Activated CD4-positive, alpha-beta T cell treated with anti-CD3 and anti-CD28 coated beads, Interleukin-2, amount 50 U/mL, for 1 hour (primary cell): ENCODE results near the gene MRPL36.

Source experiments
- DNase-seq: peaks from one replicate; pipeline ENCODE4 v3.0.0-alpha.2; 2020

Gene MRPL36

DNA sequence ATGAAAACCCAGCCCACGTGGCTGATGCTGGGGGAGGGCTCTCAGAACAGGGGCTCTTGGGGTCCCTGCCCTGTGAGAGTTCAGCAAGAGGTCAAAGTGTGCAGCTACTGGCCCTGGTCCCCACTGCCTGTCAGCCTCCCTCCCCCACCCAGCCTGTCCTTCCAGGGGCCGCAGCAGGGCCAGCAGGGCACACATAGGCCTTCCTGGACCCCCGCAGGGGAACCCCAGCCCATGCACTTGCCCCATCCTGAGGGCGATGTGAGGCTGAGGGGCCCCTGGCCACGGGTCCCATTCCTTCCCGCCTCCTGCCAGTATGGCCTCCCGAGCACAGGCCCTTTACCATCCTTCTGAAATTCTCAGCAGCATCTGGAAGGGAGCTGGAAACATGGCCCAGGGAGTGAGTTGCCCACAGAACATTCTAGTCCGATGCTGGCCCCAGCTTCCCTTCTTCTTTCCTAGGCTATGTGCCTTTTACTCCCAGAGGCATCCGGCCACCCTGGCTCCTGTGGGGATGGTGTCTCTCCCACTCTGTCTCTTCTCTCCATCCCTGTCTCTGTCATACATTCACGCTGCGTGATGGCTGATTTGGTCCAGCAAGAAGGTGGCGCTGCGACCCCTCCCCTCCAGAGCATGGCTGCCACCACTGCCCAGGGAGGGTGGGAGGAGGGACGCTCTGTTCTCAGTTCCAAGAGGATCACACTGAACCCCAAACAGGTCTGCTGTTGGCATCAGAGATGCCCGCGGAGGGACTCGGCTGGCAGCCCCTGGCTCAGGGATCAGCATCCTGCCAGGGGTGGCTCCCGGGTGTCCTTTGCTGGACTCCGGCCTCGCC, 19.6 kb downstream of the MRPL36 start:
- no peak for DNase-seq

DNA sequence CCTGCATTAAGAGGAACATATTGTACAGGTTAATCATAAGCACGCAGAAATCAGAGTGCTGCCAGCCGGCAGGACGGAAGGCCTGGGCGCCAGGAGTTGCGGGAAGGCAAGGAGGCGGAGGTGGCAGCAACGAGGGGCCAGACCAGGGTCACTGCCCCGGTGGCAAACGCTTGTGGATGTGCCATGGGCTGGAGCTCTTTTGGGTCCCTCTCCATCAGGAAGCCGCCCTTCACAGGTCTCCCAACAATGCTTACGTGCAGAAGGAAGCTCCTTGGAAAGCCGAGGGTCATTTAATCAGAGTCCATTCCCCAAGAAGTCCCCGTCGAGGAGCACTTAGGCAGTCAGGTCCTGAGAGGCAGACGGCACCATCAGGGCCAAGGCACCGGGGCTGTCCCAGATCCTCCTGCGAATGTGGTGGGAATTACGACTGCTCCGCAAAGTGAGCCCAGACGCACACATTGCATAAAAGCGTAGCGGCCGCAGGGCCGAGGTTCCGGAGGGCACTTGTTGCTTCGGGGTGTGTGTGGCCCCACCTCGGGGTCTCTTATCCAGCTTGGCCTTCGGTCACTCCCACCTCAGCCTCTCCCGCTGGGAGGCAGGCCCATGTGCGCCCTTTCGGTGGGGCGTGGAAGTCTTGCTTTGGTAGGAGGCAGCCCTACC, 20.5 kb downstream of the MRPL36 start:
- DNase-seq, result no peak

- DNase-seq, result no peak
Measured at GRCh38 chr5:1778138-1779020, 21.3 kb downstream of the MRPL36 start.

DNA sequence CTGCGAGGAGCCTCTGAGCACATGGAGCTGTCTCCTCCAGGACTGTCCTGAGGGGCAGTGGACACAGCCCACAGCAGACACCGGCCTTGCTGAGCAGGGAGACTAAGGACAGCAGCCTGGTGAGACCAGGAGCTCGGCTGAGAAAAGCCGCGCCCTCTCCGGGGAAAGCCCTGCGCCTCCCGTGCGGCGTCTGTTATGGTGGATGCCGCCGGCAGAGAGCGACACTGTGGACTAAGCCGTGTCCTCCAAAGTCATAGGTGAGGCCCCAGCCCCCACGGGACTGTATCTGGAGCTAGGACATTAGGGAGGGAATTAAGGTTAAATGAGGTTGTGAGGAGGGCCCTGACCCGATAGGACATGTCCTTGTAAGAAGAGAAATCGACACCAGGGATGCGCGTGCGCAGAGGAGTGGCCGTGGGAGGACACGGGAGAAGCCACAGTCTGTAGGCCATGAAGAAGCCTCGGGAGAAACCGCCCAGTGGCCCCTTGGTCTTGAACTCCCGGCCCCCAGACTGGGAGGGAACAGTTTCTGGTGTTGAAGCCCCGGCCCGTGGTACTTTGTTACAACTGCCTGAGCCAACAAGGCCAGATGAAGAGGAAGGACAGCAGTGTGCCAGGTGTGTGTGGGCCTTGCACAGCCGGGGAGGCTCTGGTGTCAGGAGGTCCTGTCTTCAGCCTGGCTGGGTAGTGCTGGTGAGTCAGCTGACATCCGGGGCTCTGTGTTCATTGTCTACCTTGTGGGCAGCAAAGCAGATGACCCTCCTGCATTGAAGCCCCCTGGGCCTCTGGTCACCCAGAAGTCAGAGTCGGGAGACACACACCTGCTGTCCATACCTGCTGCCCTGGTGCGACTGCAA, 22.1 kb downstream of the MRPL36 start:
- no peak for DNase-seq

GRCh38 chr5:1776831-1777230, 22.8 kb downstream of the MRPL36 start:
- no peak for DNase-seq

DNA sequence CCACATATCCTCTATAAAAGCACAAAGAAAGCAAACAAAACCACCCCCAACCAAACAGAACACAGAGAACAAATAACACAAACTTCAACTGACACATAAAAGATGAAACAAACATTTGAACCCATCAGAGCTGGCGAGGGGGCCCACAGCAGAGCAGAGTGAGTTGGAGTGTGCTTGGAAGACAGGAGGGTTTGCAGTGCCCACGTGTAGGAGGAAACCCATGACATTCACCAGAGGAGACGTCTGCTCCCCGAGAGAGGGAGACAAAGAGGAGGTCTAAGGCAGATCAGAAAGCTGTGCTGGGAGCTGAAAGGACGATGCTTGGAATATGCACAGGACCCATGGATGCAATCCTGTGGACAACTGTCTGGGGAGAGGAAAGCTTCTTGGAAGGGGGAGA, 27.0 kb downstream of the MRPL36 start:
- DNase-seq, result no peak

DNA sequence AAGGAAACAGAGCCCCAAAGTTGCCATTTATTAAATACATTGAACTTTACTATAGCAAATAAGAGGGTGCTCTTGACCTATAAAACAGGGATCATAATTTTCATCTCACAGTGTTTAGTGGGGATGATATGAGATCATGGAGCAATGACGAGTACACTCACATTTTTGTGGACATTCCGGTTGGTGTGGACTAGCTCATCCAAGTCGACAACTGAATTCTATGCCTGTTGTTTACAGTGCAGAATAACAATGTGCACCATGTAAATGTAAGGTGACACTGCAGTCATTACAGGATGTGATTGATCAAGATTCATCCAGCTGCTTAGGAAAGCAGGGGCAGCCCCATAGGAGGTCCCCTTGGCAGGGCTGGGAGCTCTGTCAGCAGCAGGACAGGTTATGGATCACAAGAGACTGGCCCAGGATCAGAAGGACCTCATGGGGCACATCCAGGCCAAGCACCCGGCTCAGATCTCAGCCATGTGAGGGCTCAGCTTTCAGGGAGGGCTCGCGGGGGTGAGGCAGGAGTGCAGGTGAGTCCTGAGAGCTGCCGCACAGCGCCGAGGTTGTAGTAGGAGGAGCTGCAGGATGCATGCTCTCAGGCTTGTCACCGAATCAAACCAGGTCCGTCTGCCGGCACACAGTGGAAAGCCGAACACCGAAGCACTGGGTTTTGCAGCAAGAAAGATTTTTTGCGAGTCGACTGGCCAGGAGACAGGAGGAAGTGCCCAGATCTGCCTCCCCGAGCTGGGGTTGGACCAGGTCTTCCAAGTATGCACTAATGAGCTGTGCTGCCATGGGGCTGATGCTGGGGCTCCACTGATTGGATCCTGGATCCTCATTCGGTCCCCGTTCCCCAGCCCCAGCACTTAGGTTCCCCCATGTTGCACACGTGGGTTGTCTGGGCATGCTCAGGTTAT, 28.2 kb downstream of the MRPL36 start:
- DNase-seq, result no peak

DNA sequence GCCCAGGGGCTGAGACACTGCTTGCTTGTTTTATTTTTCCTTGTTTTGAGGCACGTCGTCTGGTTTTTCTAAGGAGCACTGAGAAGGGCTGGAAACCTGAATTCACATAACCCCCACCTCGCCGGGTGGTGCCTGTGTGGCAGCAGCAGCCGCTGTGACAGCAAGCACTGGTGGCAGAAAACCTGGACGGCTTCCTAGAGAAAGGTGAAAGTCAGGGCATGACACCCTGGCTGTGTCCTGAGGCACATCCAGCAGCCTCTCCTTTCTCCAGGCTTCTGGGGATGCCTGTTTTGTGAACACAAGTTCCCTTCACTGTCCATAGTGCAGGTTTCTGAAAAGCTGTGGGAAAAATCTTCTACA, 29.2 kb downstream of the MRPL36 start:
- DNase-seq, result no peak

GRCh38 chr5:1769752-1770442, 29.7 kb downstream of the MRPL36 start:
- DNase-seq, result no peak

DNA sequence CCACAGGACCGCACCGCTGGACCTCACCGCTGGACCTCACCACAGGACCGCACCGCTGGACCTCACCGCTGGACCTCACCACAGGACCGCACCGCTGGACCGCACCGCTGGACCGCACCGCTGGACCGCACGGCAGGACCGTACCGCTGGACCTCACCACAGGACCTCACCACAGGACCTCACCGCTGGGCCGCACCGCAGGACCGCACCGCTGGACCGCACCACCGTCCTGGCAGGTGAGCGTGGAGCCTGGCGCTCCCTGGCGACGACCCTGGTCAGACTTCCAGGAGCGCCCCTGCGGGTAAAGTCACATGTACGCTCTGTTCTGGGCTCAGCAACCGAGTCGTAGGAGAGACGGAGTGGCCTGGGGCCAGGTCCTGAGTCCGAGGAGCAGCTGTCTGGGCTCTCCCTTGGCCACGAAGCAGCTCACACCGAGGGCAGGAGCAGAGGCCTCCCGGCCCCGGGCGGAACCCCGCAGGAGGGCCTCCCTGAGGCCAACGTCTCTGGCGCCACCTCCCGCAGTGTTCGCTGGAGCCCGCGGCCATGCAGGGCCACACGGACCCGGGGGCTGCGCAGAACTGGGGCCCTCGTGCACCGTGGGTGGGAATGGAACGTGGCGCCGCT, 30.5 kb downstream of the MRPL36 start:
- DNase-seq, result no peak

GRCh38 chr5:1768283-1769000, 31.2 kb downstream of the MRPL36 start:
- DNase-seq, result no peak

DNA sequence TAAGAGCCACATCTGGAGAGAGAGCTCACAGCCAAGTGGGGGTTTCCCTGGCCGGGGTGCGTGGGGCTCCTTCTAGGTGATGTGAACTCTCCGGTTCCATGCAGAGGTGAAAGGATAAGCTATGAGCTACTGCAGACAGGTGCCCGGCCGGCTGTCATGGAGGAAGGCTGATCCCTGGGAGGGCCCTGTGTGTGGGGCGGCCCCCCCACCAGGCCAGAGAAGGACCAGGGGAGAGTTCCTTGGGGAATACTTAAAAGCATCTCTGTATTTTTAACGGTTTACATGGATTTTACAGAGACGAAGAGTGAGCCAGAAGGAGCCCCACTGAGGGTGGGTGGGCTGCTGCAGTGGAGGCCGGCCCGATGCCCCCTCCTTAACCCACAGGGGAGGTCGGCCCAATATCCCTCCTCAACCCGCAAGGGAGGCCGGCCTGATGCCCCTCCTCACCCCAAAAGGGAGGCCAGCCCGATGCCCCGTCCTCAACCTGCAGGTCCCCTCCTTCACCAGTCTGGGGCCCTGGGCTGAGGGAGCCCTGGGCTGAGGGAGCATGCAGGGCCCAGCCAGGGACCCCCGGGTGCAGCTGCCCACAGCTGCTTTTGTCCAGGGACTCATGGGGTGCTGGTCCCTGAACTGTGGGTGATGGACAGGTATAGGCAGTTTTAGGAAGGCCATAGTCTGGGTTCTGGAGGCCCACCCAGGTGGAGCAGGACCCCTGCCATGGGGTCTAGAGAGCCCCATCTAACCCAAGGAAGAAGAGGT, 31.9 kb downstream of the MRPL36 start:
- DNase-seq, result no peak

DNA sequence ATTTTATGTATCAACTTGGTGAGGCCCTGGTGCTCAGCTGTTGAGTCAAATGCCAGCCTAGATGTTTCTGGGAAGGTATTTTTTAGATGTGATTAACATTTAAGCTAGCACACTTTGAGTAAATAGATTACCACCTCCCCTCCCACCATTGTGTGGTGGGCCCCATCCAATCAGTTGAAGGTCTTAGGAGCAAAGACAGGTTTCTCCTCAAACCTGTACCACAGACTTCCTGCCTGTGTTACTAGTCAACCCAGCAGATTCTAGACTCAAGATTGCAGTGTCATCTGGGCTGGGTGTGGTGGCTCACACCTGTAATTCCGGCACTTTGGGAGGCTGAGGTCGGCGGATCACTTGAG, 33.8 kb downstream of the MRPL36 start:
- DNase-seq, result no peak

DNA sequence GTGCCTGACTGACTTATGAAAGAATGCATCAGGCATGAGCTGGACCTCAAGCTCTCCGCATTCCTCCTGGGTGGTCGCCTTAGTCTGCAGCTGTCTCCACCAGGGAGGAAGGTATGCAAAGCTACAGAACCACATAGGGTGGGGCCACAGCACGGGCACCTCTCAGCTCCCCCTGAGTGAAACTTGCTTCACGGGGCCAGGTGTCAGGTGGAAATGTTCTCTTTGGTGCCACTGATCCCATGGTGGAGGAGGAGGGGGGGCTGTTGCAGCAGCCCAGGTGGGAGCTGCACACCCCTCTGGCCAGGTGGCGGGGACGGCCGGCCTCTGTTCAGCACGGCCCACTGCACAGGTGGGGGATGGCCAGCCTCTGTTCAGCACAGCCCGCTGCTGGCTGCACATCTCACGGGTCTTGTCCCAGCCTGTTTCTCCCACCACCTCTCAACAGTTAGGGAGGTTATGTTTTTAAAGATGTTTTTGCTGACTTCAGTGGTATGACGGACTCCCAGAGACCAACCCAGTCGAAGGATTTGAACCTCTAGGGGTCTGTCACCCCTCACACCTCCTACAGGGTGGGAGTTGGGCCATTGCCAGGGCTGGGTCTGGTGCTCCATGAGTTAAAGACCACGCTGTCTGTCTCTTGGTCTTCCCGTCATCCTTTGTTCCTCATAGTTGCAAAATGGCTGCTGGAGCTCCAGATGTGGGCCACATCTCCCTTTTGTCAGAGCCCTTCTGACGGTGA, 34.3 kb downstream of the MRPL36 start:
- DNase-seq, result no peak

GRCh38 chr5:1764606-1764960, 35.1 kb downstream of the MRPL36 start:
- DNase-seq, result no peak

DNA sequence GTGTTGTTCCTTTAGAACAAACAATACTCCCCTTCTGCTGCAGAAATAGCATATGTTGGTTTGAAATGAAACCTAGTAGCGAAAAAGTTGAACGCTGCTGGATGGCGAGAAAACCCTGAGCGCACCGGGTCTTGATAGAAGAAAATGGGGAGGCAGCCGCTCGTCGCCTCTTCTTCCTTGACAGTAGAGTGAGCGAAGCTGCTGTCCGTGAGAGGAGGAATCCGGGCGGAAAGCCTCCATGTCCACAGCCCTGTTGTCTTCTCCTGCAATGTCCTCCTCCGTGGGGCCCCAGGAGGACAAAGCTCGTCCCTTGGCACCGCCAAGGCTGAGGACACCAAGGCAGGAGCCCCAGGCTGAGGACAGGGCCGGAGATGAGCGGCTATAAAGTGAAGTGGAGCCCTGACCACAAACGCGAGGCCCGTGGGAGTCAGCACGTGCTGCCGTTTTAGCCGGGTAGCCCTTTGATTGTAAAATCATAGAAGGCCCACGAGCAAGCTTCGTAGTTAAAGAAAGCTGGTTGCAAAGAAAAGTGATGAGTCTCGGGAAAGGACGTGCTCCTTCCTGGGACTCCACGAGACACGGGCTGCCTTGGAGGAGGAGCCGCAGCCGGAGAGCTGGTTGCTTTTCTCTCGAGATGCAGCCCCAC, 35.6 kb downstream of the MRPL36 start:
- no peak for DNase-seq

DNA sequence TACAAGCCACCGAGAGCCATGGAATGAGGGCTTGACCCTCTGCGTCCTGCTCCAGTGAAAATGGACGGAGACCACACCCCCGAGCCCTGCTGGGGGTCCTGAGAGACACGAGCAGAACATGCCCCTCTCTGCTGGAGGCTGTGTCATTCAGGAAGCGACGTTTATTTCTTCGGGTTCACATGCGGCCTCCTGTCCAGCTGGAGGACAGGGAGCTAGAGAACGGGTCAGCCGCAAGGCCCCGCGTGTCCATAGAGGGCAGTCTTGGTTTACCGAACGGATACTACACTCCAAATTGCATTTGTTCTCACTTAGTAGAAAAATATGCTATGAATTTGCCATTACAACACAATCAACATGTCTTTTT, 36.1 kb downstream of the MRPL36 start:
- peak; percentile 38 for DNase-seq
